IMR-90 (cell line): Measurements from ENCODE around the gene DNMT3A.

Experiments
- CTCF ChIP-seq: conservative IDR thresholded peaks from 2 replicates; pipeline ENCODE4 v1.5.1; 2012; ENCODE audit warnings: mild to moderate bottlenecking, low read depth, low read length, improper control_type of control experiment
- POLR2A ChIP-seq: IDR thresholded peaks from 2 replicates; pipeline ENCODE4 v1.6.1; 2012; ENCODE audit warnings: mild to moderate bottlenecking, low read depth, low read length
- SMC3 ChIP-seq: fragments of 150-350 bp; IDR thresholded peaks from 2 replicates; pipeline ENCODE4 v1.6.1; 2016; ENCODE audit warnings: low read depth, mild to moderate bottlenecking, antibody characterized with exemption, low read length, moderate library complexity
- TF ChIP-seq, protein P1 (sequence below): fragments of 150-350 bp; IDR thresholded peaks from 2 replicates; pipeline ENCODE4 v1.6.1; 2017; ENCODE audit warnings: mild to moderate bottlenecking, antibody characterized with exemption, low read length, low read depth

GRCh38 chr2:25250331-25251070 lies 91.2 kb downstream of the DNMT3A start:
- TF ChIP-seq SMC3 (no peak), CTCF (no peak), POLR2A (no peak)
- TF ChIP-seq, protein P1, sequence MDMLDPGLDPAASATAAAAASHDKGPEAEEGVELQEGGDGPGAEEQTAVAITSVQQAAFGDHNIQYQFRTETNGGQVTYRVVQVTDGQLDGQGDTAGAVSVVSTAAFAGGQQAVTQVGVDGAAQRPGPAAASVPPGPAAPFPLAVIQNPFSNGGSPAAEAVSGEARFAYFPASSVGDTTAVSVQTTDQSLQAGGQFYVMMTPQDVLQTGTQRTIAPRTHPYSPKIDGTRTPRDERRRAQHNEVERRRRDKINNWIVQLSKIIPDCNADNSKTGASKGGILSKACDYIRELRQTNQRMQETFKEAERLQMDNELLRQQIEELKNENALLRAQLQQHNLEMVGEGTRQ, result no peak
